C4-2B (cell line): ENCODE measurements around the gene MPI.

Experiments
- ZFX ChIP-seq: fragments of 450-650 bp; IDR thresholded peaks from 2 replicates; pipeline ENCODE4 v1.6.1; 2017
- TF ChIP-seq, protein P1 (sequence below): fragments of 450-650 bp; conservative IDR thresholded peaks from 2 replicates; pipeline ENCODE4 v1.5.1; 2017; ENCODE audit warnings: mild to moderate bottlenecking

- TF ChIP-seq, protein P1, sequence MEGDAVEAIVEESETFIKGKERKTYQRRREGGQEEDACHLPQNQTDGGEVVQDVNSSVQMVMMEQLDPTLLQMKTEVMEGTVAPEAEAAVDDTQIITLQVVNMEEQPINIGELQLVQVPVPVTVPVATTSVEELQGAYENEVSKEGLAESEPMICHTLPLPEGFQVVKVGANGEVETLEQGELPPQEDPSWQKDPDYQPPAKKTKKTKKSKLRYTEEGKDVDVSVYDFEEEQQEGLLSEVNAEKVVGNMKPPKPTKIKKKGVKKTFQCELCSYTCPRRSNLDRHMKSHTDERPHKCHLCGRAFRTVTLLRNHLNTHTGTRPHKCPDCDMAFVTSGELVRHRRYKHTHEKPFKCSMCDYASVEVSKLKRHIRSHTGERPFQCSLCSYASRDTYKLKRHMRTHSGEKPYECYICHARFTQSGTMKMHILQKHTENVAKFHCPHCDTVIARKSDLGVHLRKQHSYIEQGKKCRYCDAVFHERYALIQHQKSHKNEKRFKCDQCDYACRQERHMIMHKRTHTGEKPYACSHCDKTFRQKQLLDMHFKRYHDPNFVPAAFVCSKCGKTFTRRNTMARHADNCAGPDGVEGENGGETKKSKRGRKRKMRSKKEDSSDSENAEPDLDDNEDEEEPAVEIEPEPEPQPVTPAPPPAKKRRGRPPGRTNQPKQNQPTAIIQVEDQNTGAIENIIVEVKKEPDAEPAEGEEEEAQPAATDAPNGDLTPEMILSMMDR: no peak
- no peak for TF ChIP-seq ZFX
These were observed 30.6 kb downstream of the MPI start for GRCh38 chr15:74920456-74920855.
